SK-N-SH treated with all-trans-retinoic acid at 6 μM for 48 hours (cell line): ENCODE data around the gene RREB1.

ENCODE experiments used
- ARNTL ChIP-seq: fragments of 450-650 bp; formaldehyde crosslinking; IDR thresholded peaks from 2 replicates; pipeline ENCODE4 v1.5.0; 2020; ENCODE audit warnings: low read depth, mild to moderate bottlenecking, moderate library complexity, borderline replicate concordance
- BACH2 ChIP-seq: fragments of 250-450 bp; sonication (Bioruptor Pico); IDR thresholded peaks from 2 replicates; pipeline ENCODE4 v1.9.0; 2021; ENCODE audit warnings: mild to moderate bottlenecking, borderline replicate concordance
- CSDC2 ChIP-seq: fragments of 250-450 bp; sonication (Bioruptor Pico); IDR thresholded peaks from 2 replicates; pipeline ENCODE4 v1.5.0; 2020; ENCODE audit warnings: mild to moderate bottlenecking, moderate library complexity
- ESRRG ChIP-seq: fragments of 250-450 bp; sonication (Bioruptor Pico); IDR thresholded peaks from 2 replicates; pipeline ENCODE4 v1.6.1; 2021; ENCODE audit warnings: mild to moderate bottlenecking
- GLIS3 ChIP-seq: fragments of 250-450 bp; sonication (Bioruptor Pico); IDR thresholded peaks from 2 replicates; pipeline ENCODE4 v1.5.0; 2020; ENCODE audit warnings: mild to moderate bottlenecking, moderate library complexity
- PPARA ChIP-seq: fragments of 250-450 bp; sonication (Bioruptor Pico); IDR thresholded peaks from 2 replicates; pipeline ENCODE4 v1.5.0; 2020; ENCODE audit warnings: mild to moderate bottlenecking, borderline replicate concordance
- RARB ChIP-seq: fragments of 250-450 bp; sonication (Bioruptor Pico); IDR thresholded peaks from 2 replicates; pipeline ENCODE4 v1.8.0; 2021; ENCODE audit warnings: mild to moderate bottlenecking, moderate library complexity
- ZFP30 ChIP-seq: fragments of 450-650 bp; formaldehyde crosslinking; IDR thresholded peaks from 2 replicates; pipeline ENCODE4 v1.5.0; 2022; ENCODE audit warnings: mild to moderate bottlenecking, moderate library complexity
- ZNF565 ChIP-seq: fragments of 450-650 bp; formaldehyde crosslinking; conservative IDR thresholded peaks from 2 replicates; pipeline ENCODE4 v1.5.0; 2020; ENCODE audit warnings: low read depth, mild to moderate bottlenecking, moderate library complexity
- ZNF70 ChIP-seq: fragments of 450-650 bp; formaldehyde crosslinking; IDR thresholded peaks from 2 replicates; pipeline ENCODE4 v1.5.0; 2020; ENCODE audit warnings: mild to moderate bottlenecking, moderate library complexity
- ZNF8 ChIP-seq: fragments of 450-650 bp; formaldehyde crosslinking; IDR thresholded peaks from 2 replicates; pipeline ENCODE4 v1.5.0; 2020; ENCODE audit warnings: mild to moderate bottlenecking, moderate library complexity
- TF ChIP-seq, protein P1 (sequence below): fragments of 250-450 bp; sonication (Bioruptor Pico); IDR thresholded peaks from 2 replicates; pipeline ENCODE4 v1.5.0; 2020; ENCODE audit warnings: mild to moderate bottlenecking, moderate library complexity
- TF ChIP-seq, protein P2 (sequence below): fragments of 250-450 bp; sonication (Bioruptor Pico); IDR thresholded peaks from 2 replicates; pipeline ENCODE4 v1.5.1; 2020; ENCODE audit warnings: low read depth, mild to moderate bottlenecking, moderate library complexity

DNA sequence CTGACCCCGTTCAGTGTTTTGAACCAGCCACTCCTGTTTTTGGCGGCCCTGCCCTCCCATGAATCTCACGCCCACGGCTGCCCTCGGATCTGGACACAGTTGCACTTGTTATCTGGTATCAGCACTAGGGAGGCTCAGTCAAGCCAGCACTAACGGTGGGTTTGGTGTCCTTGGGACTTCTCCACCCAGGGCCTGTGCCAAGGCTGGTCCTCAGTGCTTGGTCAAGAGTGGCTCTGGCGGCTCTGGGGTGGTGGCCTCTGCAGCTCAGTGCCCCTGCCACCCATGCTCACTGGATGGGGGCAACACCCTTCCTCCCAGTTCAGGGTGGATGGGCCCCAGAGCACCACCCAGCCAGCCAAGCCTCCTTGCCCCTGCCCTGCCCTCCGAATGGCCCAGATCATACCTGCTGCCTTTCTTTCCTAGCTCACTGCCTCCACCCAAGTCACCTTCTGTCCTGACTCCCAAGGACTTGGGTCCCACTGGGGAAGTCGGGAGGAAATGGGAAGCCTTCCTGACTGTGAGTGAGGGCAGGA is 150.5 kb downstream of the RREB1 start:
- TF ChIP-seq CSDC2 (CRISPR knock-in tag) (no peak), ZFP30 (CRISPR knock-in tag) (no peak), ARNTL (no peak), ZNF8 (no peak), ESRRG (no peak), ZNF565 (CRISPR knock-in tag) (no peak), BACH2 (CRISPR knock-in tag) (no peak), PPARA (CRISPR knock-in tag) (no peak), GLIS3 (CRISPR knock-in tag) (no peak), ZNF70 (CRISPR knock-in tag) (no peak), RARB (no peak)
- TF ChIP-seq, protein P1, sequence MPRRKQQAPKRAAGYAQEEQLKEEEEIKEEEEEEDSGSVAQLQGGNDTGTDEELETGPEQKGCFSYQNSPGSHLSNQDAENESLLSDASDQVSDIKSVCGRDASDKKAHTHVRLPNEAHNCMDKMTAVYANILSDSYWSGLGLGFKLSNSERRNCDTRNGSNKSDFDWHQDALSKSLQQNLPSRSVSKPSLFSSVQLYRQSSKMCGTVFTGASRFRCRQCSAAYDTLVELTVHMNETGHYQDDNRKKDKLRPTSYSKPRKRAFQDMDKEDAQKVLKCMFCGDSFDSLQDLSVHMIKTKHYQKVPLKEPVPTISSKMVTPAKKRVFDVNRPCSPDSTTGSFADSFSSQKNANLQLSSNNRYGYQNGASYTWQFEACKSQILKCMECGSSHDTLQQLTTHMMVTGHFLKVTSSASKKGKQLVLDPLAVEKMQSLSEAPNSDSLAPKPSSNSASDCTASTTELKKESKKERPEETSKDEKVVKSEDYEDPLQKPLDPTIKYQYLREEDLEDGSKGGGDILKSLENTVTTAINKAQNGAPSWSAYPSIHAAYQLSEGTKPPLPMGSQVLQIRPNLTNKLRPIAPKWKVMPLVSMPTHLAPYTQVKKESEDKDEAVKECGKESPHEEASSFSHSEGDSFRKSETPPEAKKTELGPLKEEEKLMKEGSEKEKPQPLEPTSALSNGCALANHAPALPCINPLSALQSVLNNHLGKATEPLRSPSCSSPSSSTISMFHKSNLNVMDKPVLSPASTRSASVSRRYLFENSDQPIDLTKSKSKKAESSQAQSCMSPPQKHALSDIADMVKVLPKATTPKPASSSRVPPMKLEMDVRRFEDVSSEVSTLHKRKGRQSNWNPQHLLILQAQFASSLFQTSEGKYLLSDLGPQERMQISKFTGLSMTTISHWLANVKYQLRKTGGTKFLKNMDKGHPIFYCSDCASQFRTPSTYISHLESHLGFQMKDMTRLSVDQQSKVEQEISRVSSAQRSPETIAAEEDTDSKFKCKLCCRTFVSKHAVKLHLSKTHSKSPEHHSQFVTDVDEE (CRISPR knock-in tag): no peak
- TF ChIP-seq, protein P2, sequence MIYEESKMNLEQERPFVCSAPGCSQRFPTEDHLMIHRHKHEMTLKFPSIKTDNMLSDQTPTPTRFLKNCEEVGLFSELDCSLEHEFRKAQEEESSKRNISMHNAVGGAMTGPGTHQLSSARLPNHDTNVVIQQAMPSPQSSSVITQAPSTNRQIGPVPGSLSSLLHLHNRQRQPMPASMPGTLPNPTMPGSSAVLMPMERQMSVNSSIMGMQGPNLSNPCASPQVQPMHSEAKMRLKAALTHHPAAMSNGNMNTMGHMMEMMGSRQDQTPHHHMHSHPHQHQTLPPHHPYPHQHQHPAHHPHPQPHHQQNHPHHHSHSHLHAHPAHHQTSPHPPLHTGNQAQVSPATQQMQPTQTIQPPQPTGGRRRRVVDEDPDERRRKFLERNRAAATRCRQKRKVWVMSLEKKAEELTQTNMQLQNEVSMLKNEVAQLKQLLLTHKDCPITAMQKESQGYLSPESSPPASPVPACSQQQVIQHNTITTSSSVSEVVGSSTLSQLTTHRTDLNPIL (CRISPR knock-in tag): no peak
